K562 (cell line): ENCODE results near the gene DISC1. TPM values are rescaled to one million over a fixed set of nuclear protein-coding genes. Genes with fewer than 3 reads are reported as not detected.

Experiments
- ATAC-seq: fragments of 200-7000 bp; cut with Tn5 transposase; 3 replicates; pipeline ENCODE4 v1.9.1; 2020; ENCODE audit warnings: moderate library complexity
- BruUV-seq: library from RNA; stranded (reverse); fragments of 400-500 nt; replicated peaks from 2 replicates; lab custom pipeline; 2021; lab: Mats Ljungman, UMichigan
- CTCF ChIA-PET: fragments of 300-600 bp; formaldehyde crosslinking; extraction: SDS; loops from one replicate; lab custom pipeline; 2021; ENCODE audit warnings: low intra/inter-chr PET ratio; lab: Yijun Ruan, JAX
- POLR2A ChIA-PET: fragments of 300-600, 350-650 bp; sonication (Branson Sonifier 250); formaldehyde crosslinking; extraction: SDS; loops from one replicate; lab custom pipeline; 2021; ENCODE audit warnings: antibody characterized with exemption, inconsistent platforms; lab: Yijun Ruan, JAX
- DNase-seq, 4 experiments: peaks; one replicate each; pipeline versions ENCODE4 v3.0.0 to v3.0.0-alpha.2; 2011 to 2018; ENCODE audit warnings: low spot score in 3 of 4, mixed read lengths in 3 of 4; ENCODE audit errors: extremely low read depth in 1 of 4
- FAIRE-seq: peaks from 2 replicates; lab custom pipeline; 2011; peaks lifted over from hg19 to GRCh38; lab: Jason Lieb, UNC
- H2AFZ ChIP-seq: 2 replicates; pipeline ENCODE4 v1.6.0; 2011; ENCODE audit warnings: low read depth, low read length, control low read depth, inconsistent platforms
- H3K27ac ChIP-seq: fragments of 200-600 bp; 3 replicates; pipeline ENCODE4 v1.8.0; 2011; ENCODE audit warnings: low read depth, mild to moderate bottlenecking, control low read depth, inconsistent platforms, low read length, moderate library complexity, mixed read lengths; ENCODE audit errors: extremely low read depth
- H3K27me3 ChIP-seq, 2 experiments: fragments of 300-600 bp in 1 of 2; 2 replicates in 1 of 2; 3 replicates in 1 of 2; pipeline versions ENCODE4 v1.6.0 to v1.8.0; 2011; ENCODE audit warnings: inconsistent platforms in 2 of 2, low read length in 2 of 2, mild to moderate bottlenecking in 1 of 2, mixed read lengths in 1 of 2, moderate library complexity in 1 of 2; ENCODE audit not compliant: control insufficient read depth in 2 of 2, insufficient read depth in 2 of 2
- H3K36me3 ChIP-seq: fragments of 300-600 bp; 3 replicates; pipeline ENCODE4 v1.8.0; 2011; ENCODE audit warnings: mild to moderate bottlenecking, low read length, inconsistent platforms; ENCODE audit not compliant: control insufficient read depth, insufficient read depth
- H3K4me1 ChIP-seq, 2 experiments: fragments of 200-600 bp in 1 of 2; replicated peaks in 1 of 2; 2 replicates in 1 of 2; 3 replicates in 1 of 2; pipeline versions ENCODE4 v1.5.1 to v1.8.0; 2011; ENCODE audit warnings: inconsistent platforms in 2 of 2, low read length in 2 of 2, mild to moderate bottlenecking in 1 of 2, mixed read lengths in 1 of 2, moderate library complexity in 1 of 2; ENCODE audit not compliant: control insufficient read depth in 2 of 2, insufficient read depth in 2 of 2
- H3K4me2 ChIP-seq: 2 replicates; pipeline ENCODE4 v1.6.1; 2011; ENCODE audit warnings: low read length, control low read depth, inconsistent platforms, mixed read lengths; ENCODE audit not compliant: insufficient read depth
- H3K4me3 ChIP-seq: fragments of 200-600 bp; sonication (generic), shearing (Covaris generic); 2 replicates; pipeline ENCODE4 v1.5.1; 2016; ENCODE audit warnings: control low read depth, inconsistent platforms
- H3K79me2 ChIP-seq: fragments of 200-600 bp; 3 replicates; pipeline ENCODE4 v1.8.0; 2011; ENCODE audit warnings: low read length, inconsistent platforms; ENCODE audit not compliant: control insufficient read depth, insufficient read depth
- H3K9ac ChIP-seq, 2 experiments: 2 replicates each; pipeline versions ENCODE4 v1.6.0 to v1.6.1; 2011; ENCODE audit warnings: low read depth in 2 of 2, low read length in 2 of 2, control low read depth in 1 of 2, inconsistent platforms in 1 of 2, mild to moderate bottlenecking in 1 of 2, mixed read lengths in 1 of 2; ENCODE audit not compliant: insufficient read depth in 1 of 2
- H3K9me1 ChIP-seq: one replicate; pipeline ENCODE4 v1.6.0; 2011; ENCODE audit warnings: inconsistent platforms, mild to moderate bottlenecking, low read length, moderate library complexity; ENCODE audit not compliant: control insufficient read depth, insufficient read depth
- H3K9me3 ChIP-seq: replicated peaks from 2 replicates; pipeline ENCODE4 v1.5.1; 2011; ENCODE audit warnings: low read depth, low read length, inconsistent platforms; ENCODE audit not compliant: control insufficient read depth, insufficient read depth
- H4K20me1 ChIP-seq: replicated peaks from 2 replicates; pipeline ENCODE4 v1.6.1; 2011; ENCODE audit warnings: low read length, inconsistent platforms, mixed read lengths; ENCODE audit not compliant: control insufficient read depth, insufficient read depth
- ETV1 ChIP-seq: fragments of 450-650 bp; conservative IDR thresholded peaks from 2 replicates; pipeline ENCODE4 v1.6.1; 2016; ENCODE audit warnings: missing genetic modification characterization, control low read depth, low read depth, missing compliant biosample characterization
- FOS ChIP-seq: IDR thresholded peaks from 3 replicates; pipeline ENCODE4 v1.6.1; 2011; ENCODE audit not compliant: insufficient read length; ENCODE audit errors: extremely low read depth
- FOSL1 ChIP-seq: fragments of 200-800 bp; sonication (Bioruptor generic); conservative IDR thresholded peaks from 2 replicates; pipeline ENCODE4 v1.6.1; 2016; ENCODE audit warnings: missing genetic modification characterization, missing compliant biosample characterization
- FOXJ2 ChIP-seq: fragments of 200-800 bp; sonication (Bioruptor generic); IDR thresholded peaks from 2 replicates; pipeline ENCODE4 v1.6.1; 2016; ENCODE audit warnings: missing genetic modification characterization, missing compliant biosample characterization
- GATAD2A ChIP-seq: fragments of 450-650 bp; IDR thresholded peaks from 2 replicates; pipeline ENCODE4 v1.6.1; 2017
- HCFC1 ChIP-seq: IDR thresholded peaks from 2 replicates; pipeline ENCODE4 v1.6.1; 2012; ENCODE audit warnings: low read depth, low read length, improper control_type of control experiment
- KLF16 ChIP-seq: IDR thresholded peaks from 2 replicates; pipeline ENCODE4 v1.6.1; 2016; ENCODE audit warnings: antibody characterized with exemption
- NFATC3 ChIP-seq: fragments of 450-650 bp; IDR thresholded peaks from 2 replicates; pipeline ENCODE4 v1.6.1; 2017; ENCODE audit warnings: mild to moderate bottlenecking
- SLC30A9 ChIP-seq: fragments of 250-450 bp; sonication (Bioruptor Pico); IDR thresholded peaks from 2 replicates; pipeline ENCODE4 v1.8.0; 2022; ENCODE audit warnings: mild to moderate bottlenecking, moderate library complexity
- SP1 ChIP-seq: sonication (generic); formaldehyde crosslinking; IDR thresholded peaks from 2 replicates; pipeline ENCODE4 v1.8.1; 2022; ENCODE audit warnings: mild to moderate bottlenecking, missing genetic modification reagents
- ZBTB8A ChIP-seq: fragments of 450-650 bp; IDR thresholded peaks from 2 replicates; pipeline ENCODE4 v1.6.1; 2018; ENCODE audit warnings: mild to moderate bottlenecking, moderate library complexity; ENCODE audit not compliant: partially characterized antibody
- ZNF41 ChIP-seq: fragments of 250-450 bp; sonication (Bioruptor Pico); conservative IDR thresholded peaks from 2 replicates; pipeline ENCODE4 v1.4.0; 2020; ENCODE audit warnings: mild to moderate bottlenecking
- ZNF589 ChIP-seq: fragments of 200-800 bp; sonication (Bioruptor generic); IDR thresholded peaks from 2 replicates; pipeline ENCODE4 v1.6.1; 2016; ENCODE audit warnings: low read depth, missing genetic modification characterization, missing compliant biosample characterization
- WGBS: fragments of 100-300 bp; shearing (Covaris generic); methylation state at CpG from one replicate; pipeline ENCODE4 v1.1.6; 2016; ENCODE audit warnings: low coverage, mixed read lengths; ENCODE audit not compliant: insufficient coverage; ENCODE audit errors: missing lambda C conversion rate; 5-methylcytosine and 5-hydroxymethylcytosine counted together
- in situ Hi-C: fragments of 300-500 bp; cut with MboI; formaldehyde crosslinking; loops from 4 replicates; pipeline ENCODE4 v1.15.0; 2018; ENCODE audit warnings: inconsistent platforms, mixed read lengths
- intact Hi-C: fragments of 100-400 bp; cut with micrococcal nuclease; formaldehyde crosslinking; loops from 2 replicates; pipeline ENCODE4 v1.14.2; 2022
- polyA plus RNA-seq, 8 experiments: library from polyadenylated mRNA; depleted of rRNA in 4 of 8; stranded (reverse) in 5 of 8; unstranded in 3 of 8; fragments of >200 nt; fragmentation: Nextera tagmentation in 2 of 8; fragmentation: Illumina TruSeq in 1 of 8; extraction: Ambion mirVana in 2 of 8; extraction: Trizol in 1 of 8; gene quantifications; 2 replicates each; pipeline versions ENCODE4 v1.2.1 to v1.2.3, GENCODE V29; 2011 to 2014; ENCODE audit warnings: inconsistent platforms in 1 of 8, missing spikeins in 1 of 8
- total RNA-seq, 7 experiments: library from RNA; depleted of rRNA in 6 of 7; stranded (reverse); fragments of >200 nt in 6 of 7; fragmentation: Illumina TruSeq in 2 of 7; extraction: Trizol in 2 of 7; gene quantifications; 2 replicates each; pipeline versions ENCODE4 v1.2.1 to v1.2.3, GENCODE V29; 2011 to 2021; ENCODE audit warnings: low replicate concordance in 1 of 7
- TF ChIP-seq, protein P1 (sequence below): fragments of 450-650 bp; formaldehyde crosslinking; IDR thresholded peaks from 2 replicates; pipeline ENCODE4 v1.4.0; 2020; ENCODE audit warnings: mild to moderate bottlenecking, moderate library complexity
- TF ChIP-seq, protein P2 (sequence below): fragments of 450-650 bp; formaldehyde crosslinking; IDR thresholded peaks from 2 replicates; pipeline ENCODE4 v1.4.0; 2020; ENCODE audit warnings: mild to moderate bottlenecking, moderate library complexity
- TF ChIP-seq, protein P3 (sequence below): sonication (generic); formaldehyde crosslinking; IDR thresholded peaks from 2 replicates; pipeline ENCODE4 v1.9.0; 2022; ENCODE audit warnings: mild to moderate bottlenecking, missing genetic modification reagents
- TF ChIP-seq, protein P4 (sequence below): fragments of 250-450 bp; sonication (Bioruptor Pico); IDR thresholded peaks from 2 replicates; pipeline ENCODE4 v1.5.0; 2020; ENCODE audit warnings: mild to moderate bottlenecking, borderline replicate concordance

The DISC1 gene
- total and polyA plus RNA-seq, 9 of the 15 experiments (the other 6 are each of a cell fraction or from before 2014, with no cell fraction given): 0.01 to 0.11 (median 0.08) TPM; not detected in 1

DNA sequence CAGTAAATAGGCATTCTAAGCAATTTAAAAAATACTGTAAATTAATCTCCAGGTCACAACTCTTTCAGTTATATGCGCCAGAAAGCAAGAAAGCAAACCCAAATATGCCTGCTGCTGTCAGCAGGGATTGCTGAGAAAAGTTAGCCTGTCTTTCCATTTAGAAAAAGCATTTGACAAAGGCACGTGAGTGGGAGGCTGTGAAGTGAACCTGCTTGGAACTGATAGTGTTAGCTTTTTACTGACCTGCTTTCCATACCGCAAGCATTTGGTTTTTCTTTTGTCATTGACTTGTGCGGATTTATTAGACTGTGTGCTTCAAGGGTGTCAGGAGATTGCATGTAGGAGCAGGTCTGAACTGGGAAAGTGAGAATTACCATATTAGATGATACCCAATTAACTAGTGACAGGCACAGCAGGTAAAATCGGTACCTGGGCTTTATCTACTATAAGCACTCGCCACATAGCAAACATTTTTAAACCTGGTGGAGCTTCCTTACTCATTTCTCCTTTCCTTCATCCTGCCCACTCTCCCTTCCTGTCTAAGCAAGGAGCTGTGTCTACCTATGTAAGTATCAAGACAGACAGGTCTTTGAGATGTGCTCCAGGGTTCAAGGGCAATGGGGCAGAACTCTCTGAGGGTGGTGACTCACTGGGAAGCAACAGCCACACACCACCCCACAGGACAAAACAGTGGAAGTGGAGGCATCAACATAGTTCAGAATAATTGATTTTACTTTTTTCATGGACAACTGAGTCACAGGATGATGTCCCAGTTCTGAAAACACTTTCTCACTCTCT lies 323.9 kb downstream of the DISC1 start:
- H3K79me2 ChIP-seq: no peaks in the 10 kb centered on the region
- H3K9me3 ChIP-seq: no peaks in the 10 kb centered on the region
- H3K27ac ChIP-seq: no peak overlapping the region
- WGBS: 0% methylated on average over 6 of the region's 6 CpGs
- H3K9ac ChIP-seq: no peak overlapping the region
- no peaks in the 10 kb centered on the region for H3K9me1 ChIP-seq
- no peak overlapping the region for H2AFZ ChIP-seq
- ATAC-seq (no peak), DNase-seq (no peak), FAIRE-seq (peak; percentile 35)
- no peaks in the 10 kb centered on the region for H4K20me1 ChIP-seq
- H3K27me3 ChIP-seq: no peaks in the 10 kb centered on the region
- H3K4me2 ChIP-seq: no peak overlapping the region
- in situ Hi-C loops (no loop called here), intact Hi-C loops (no loop called here)
- BruUV-seq: no TSS peak
- H3K36me3 ChIP-seq: no peaks in the 10 kb centered on the region
- ChIA-PET POLR2A (interaction anchor here (0.6 to 0.7 kb wide), 2 partner anchors 62 to 230 kb away, joined by 3 read pairs; no protein-coding TSS in a partner anchor), CTCF (no interaction called here)
- H3K4me1 ChIP-seq: no peaks in the 10 kb centered on the region
- no peak overlapping the region for H3K4me3 ChIP-seq
- TF ChIP-seq, protein P1, sequence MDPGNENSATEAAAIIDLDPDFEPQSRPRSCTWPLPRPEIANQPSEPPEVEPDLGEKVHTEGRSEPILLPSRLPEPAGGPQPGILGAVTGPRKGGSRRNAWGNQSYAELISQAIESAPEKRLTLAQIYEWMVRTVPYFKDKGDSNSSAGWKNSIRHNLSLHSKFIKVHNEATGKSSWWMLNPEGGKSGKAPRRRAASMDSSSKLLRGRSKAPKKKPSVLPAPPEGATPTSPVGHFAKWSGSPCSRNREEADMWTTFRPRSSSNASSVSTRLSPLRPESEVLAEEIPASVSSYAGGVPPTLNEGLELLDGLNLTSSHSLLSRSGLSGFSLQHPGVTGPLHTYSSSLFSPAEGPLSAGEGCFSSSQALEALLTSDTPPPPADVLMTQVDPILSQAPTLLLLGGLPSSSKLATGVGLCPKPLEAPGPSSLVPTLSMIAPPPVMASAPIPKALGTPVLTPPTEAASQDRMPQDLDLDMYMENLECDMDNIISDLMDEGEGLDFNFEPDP (CRISPR knock-in tag): no peak
- TF ChIP-seq KLF16: no peak
- TF ChIP-seq HCFC1: no peak
- TF ChIP-seq, protein P2, sequence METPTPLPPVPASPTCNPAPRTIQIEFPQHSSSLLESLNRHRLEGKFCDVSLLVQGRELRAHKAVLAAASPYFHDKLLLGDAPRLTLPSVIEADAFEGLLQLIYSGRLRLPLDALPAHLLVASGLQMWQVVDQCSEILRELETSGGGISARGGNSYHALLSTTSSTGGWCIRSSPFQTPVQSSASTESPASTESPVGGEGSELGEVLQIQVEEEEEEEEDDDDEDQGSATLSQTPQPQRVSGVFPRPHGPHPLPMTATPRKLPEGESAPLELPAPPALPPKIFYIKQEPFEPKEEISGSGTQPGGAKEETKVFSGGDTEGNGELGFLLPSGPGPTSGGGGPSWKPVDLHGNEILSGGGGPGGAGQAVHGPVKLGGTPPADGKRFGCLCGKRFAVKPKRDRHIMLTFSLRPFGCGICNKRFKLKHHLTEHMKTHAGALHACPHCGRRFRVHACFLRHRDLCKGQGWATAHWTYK (CRISPR knock-in tag): no peak
- no peak for TF ChIP-seq NFATC3
- TF ChIP-seq, protein P3, sequence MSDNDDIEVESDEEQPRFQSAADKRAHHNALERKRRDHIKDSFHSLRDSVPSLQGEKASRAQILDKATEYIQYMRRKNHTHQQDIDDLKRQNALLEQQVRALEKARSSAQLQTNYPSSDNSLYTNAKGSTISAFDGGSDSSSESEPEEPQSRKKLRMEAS: no peak
- no peak for TF ChIP-seq ZBTB8A
- TF ChIP-seq SP1 (CRISPR knock-in tag): no peak
- TF ChIP-seq ZNF41: no peak
- TF ChIP-seq FOXJ2: no peak
- TF ChIP-seq FOSL1 (tag): no peak
- TF ChIP-seq FOS: no peak
- no peak for TF ChIP-seq SLC30A9
- TF ChIP-seq GATAD2A: no peak
- TF ChIP-seq, protein P4, sequence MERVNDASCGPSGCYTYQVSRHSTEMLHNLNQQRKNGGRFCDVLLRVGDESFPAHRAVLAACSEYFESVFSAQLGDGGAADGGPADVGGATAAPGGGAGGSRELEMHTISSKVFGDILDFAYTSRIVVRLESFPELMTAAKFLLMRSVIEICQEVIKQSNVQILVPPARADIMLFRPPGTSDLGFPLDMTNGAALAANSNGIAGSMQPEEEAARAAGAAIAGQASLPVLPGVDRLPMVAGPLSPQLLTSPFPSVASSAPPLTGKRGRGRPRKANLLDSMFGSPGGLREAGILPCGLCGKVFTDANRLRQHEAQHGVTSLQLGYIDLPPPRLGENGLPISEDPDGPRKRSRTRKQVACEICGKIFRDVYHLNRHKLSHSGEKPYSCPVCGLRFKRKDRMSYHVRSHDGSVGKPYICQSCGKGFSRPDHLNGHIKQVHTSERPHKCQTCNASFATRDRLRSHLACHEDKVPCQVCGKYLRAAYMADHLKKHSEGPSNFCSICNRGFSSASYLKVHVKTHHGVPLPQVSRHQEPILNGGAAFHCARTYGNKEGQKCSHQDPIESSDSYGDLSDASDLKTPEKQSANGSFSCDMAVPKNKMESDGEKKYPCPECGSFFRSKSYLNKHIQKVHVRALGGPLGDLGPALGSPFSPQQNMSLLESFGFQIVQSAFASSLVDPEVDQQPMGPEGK (CRISPR knock-in tag): no peak
- no peak for TF ChIP-seq ETV1 (tag)
- no peak for TF ChIP-seq ZNF589 (CRISPR knock-in tag)
